Transverse colon (tissue), 4 donors: Measurements from ENCODE around the gene CFAP61.

Experiments
- CTCF ChIP-seq, 5 experiments: fragments of 200-600 bp in 3 of 5; fragments of 450-650 bp in 2 of 5; sonication (generic) in 3 of 5; IDR thresholded peaks; 1 replicate in 2 of 5; 2 replicates in 3 of 5; pipeline ENCODE4 v1.5.1; 2016 to 2017; ENCODE audit warnings: antibody characterized with exemption in 5 of 5, inconsistent platforms in 3 of 5, mild to moderate bottlenecking in 2 of 5, moderate library complexity in 1 of 5
- EP300 ChIP-seq: sonication (generic); formaldehyde crosslinking; IDR thresholded peaks from one replicate; pipeline ENCODE4 v1.6.1; 2017; ENCODE audit warnings: antibody characterized with exemption, low read depth
- POLR2A ChIP-seq: fragments of 450-650 bp; IDR thresholded peaks from one replicate; pipeline ENCODE4 v1.6.1; 2016; ENCODE audit warnings: antibody characterized with exemption, mild to moderate bottlenecking, moderate library complexity
- POLR2AphosphoS5 ChIP-seq, 3 donors: sonication (generic); formaldehyde crosslinking; IDR thresholded peaks; one replicate each; pipeline ENCODE4 v1.6.1; 2016; ENCODE audit warnings: antibody characterized with exemption in 3 of 3

- no peak for TF ChIP-seq POLR2A
- TF ChIP-seq POLR2AphosphoS5 (IDR thresholded peaks at IDR 0.05) = no peak
- no peak for TF ChIP-seq CTCF (IDR thresholded peaks at IDR 0.05)
- TF ChIP-seq EP300 = no peak
Measured at GRCh38 chr20:20368418-20369249, 316.3 kb downstream of the CFAP61 start.
